Vagina (tissue), 2 donors: Measurements from ENCODE around the gene PDE7B. TPM values are rescaled to one million over a fixed set of nuclear protein-coding genes. Genes with fewer than 3 reads are reported as not detected.

Experiments used
- DNase-seq, 2 donors: peaks; one replicate each; pipeline ENCODE4 v3.0.0-alpha.2; 2017; ENCODE audit errors: extremely low spot score in 2 of 2
- H3K27ac ChIP-seq: fragments of 200-600 bp; sonication (generic); one replicate; pipeline ENCODE4 v1.5.1; 2019
- H3K27me3 ChIP-seq: fragments of 200-600 bp; sonication (generic); one replicate; pipeline ENCODE4 v1.5.1; 2019
- H3K36me3 ChIP-seq, 2 donors: fragments of 200-600 bp; sonication (generic); one replicate each; pipeline ENCODE4 v1.5.1; 2017 to 2019
- H3K4me1 ChIP-seq: fragments of 200-600 bp; sonication (generic); one replicate; pipeline ENCODE4 v1.5.1; 2019
- H3K4me3 ChIP-seq, 2 donors: fragments of 200-600 bp; sonication (generic); 1 replicate in 1 of 2; 2 replicates in 1 of 2; pipeline ENCODE4 v1.5.1; 2016 to 2019
- H3K9me3 ChIP-seq: fragments of 200-600 bp; sonication (generic); one replicate; pipeline ENCODE4 v1.5.1; 2019
- CTCF ChIP-seq, 3 experiments: fragments of 450-650 bp in 2 of 3; fragments of 200-600 bp in 1 of 3; sonication (generic) in 1 of 3; IDR thresholded peaks; one replicate each; pipeline ENCODE4 v1.5.1; 2017 to 2019; ENCODE audit warnings: antibody characterized with exemption in 3 of 3, mild to moderate bottlenecking in 2 of 3, moderate library complexity in 2 of 3
- POLR2A ChIP-seq, 2 donors: fragments of 450-650 bp; IDR thresholded peaks; one replicate each; pipeline ENCODE4 v1.6.1; 2017; ENCODE audit warnings: antibody characterized with exemption in 2 of 2, mild to moderate bottlenecking in 2 of 2, moderate library complexity in 2 of 2
- POLR2AphosphoS5 ChIP-seq, 2 donors: sonication (generic); formaldehyde crosslinking; IDR thresholded peaks; one replicate each; pipeline ENCODE4 v1.9.0; 2017; ENCODE audit warnings: antibody characterized with exemption in 2 of 2, mild to moderate bottlenecking in 2 of 2, low read depth in 1 of 2; ENCODE audit not compliant: insufficient read depth in 1 of 2
- intact Hi-C: fragments of 100-400 bp; cut with DNase I; formaldehyde crosslinking; loops from one replicate; pipeline ENCODE4 v1.15.1; 2023
- total RNA-seq: library from RNA; depleted of rRNA; stranded (reverse); fragments of >200 nt; gene quantifications from one replicate; pipeline ENCODE4 v1.2.3, GENCODE V29; 2016

The PDE7B gene
- total RNA-seq, 1 donor from 2014 or later, result 6.9 TPM

- intact Hi-C loops, result no loop called here
- TF ChIP-seq CTCF (IDR thresholded peaks at IDR 0.05) (no peak), POLR2A (IDR thresholded peaks at IDR 0.05) (no peak), POLR2AphosphoS5 (IDR thresholded peaks at IDR 0.05; ENCODE audit: insufficient read depth in 1 of 2, low read depth in 1 of 2) (no peak)
- Histone ChIP-seq H3K4me1 (no peaks in the 10 kb centered on the region), H3K27ac (no peak overlapping the region), H3K9me3 (no peaks in the 10 kb centered on the region), H3K27me3 (no peaks in the 10 kb centered on the region), H3K4me3 (no peak overlapping the region), H3K36me3 (no peaks in the 10 kb centered on the region)
- DNase-seq, result no peak
Measured at GRCh38 chr6:135890876-135891275, 39.4 kb downstream of the PDE7B start.

GRCh38 chr6:135891710-135892109 lies 40.2 kb downstream of the PDE7B start:
- TF ChIP-seq POLR2A (IDR thresholded peaks at IDR 0.05) (no peak), POLR2AphosphoS5 (IDR thresholded peaks at IDR 0.05; ENCODE audit: insufficient read depth in 1 of 2, low read depth in 1 of 2) (no peak), CTCF (IDR thresholded peaks at IDR 0.05) (no peak)
- Histone ChIP-seq H3K27ac (no peak overlapping the region), H3K4me1 (no peaks in the 10 kb centered on the region), H3K36me3 (no peaks in the 10 kb centered on the region), H3K27me3 (no peaks in the 10 kb centered on the region), H3K4me3 (no peak overlapping the region), H3K9me3 (no peaks in the 10 kb centered on the region)
- intact Hi-C loops, result no loop called here
- no peak for DNase-seq

GRCh38 chr6:135895231-135895911 lies 43.9 kb downstream of the PDE7B start:
- Histone ChIP-seq H3K4me3 (no peak overlapping the region), H3K27me3 (no peaks in the 10 kb centered on the region), H3K27ac (no peak overlapping the region), H3K9me3 (no peaks in the 10 kb centered on the region), H3K36me3 (no peaks in the 10 kb centered on the region), H3K4me1 (no peaks in the 10 kb centered on the region)
- intact Hi-C loops, result no loop called here
- no peak for DNase-seq
- TF ChIP-seq CTCF (IDR thresholded peaks at IDR 0.05) (no peak), POLR2AphosphoS5 (IDR thresholded peaks at IDR 0.05; ENCODE audit: insufficient read depth in 1 of 2, low read depth in 1 of 2) (no peak), POLR2A (IDR thresholded peaks at IDR 0.05) (no peak)

- Histone ChIP-seq H3K27ac (no peak overlapping the region), H3K4me1 (no peaks in the 10 kb centered on the region), H3K9me3 (no peaks in the 10 kb centered on the region), H3K27me3 (no peaks in the 10 kb centered on the region), H3K36me3 (no peaks in the 10 kb centered on the region), H3K4me3 (no peak overlapping the region)
- no peak for TF ChIP-seq POLR2AphosphoS5 (IDR thresholded peaks at IDR 0.05; ENCODE audit: insufficient read depth in 1 of 2, low read depth in 1 of 2)
- TF ChIP-seq POLR2A (IDR thresholded peaks at IDR 0.05), result no peak
- no peak for TF ChIP-seq CTCF (IDR thresholded peaks at IDR 0.05)
- DNase-seq, result no peak
- intact Hi-C loops, result no loop called here
Measured at GRCh38 chr6:135897087-135897486, 45.6 kb downstream of the PDE7B start.

- no peak overlapping the region for H3K4me3 ChIP-seq
- peak overlapping the region; percentile 60 for H3K27ac ChIP-seq
- no peaks in the 10 kb centered on the region for H3K9me3 ChIP-seq
- no peaks in the 10 kb centered on the region for H3K27me3 ChIP-seq
- intact Hi-C loops, result no loop called here
- H3K4me1 ChIP-seq, result peaks cover 15% of the 10 kb centered on the region
- no peaks in the 10 kb centered on the region for H3K36me3 ChIP-seq
- TF ChIP-seq POLR2A (IDR thresholded peaks at IDR 0.05) (no peak), POLR2AphosphoS5 (IDR thresholded peaks at IDR 0.05; ENCODE audit: insufficient read depth in 1 of 2, low read depth in 1 of 2) (peak in 1 of 2 donors; percentile 63)
- DNase-seq, result no peak
Measured at GRCh38 chr6:135901774-135902524, 50.4 kb downstream of the PDE7B start.
